Astrocyte (in vitro differentiated cells and primary cell): Measurements from ENCODE around the gene SLC25A18. TPM values are rescaled to one million over a fixed set of nuclear protein-coding genes. Genes with fewer than 3 reads are reported as not detected.
"Not testable (repeated sequence)": the region's sequence is repeated elsewhere in the genome, so short reads cannot be mapped to it uniquely, and the experiment has no call there.

Experiments used
- DNase-seq: peaks from one replicate; pipeline ENCODE4 v3.0.0-alpha.2; 2010; ENCODE audit warnings: low read depth
- FAIRE-seq: peaks from 2 replicates; lab custom pipeline; 2011; peaks lifted over from hg19 to GRCh38; lab: Jason Lieb, UNC
- H2AFZ ChIP-seq: 2 replicates; pipeline ENCODE4 v1.6.0; 2012; ENCODE audit warnings: low read depth, low read length, inconsistent platforms
- H3K27ac ChIP-seq: 2 replicates; pipeline ENCODE4 v1.5.1; 2011; ENCODE audit warnings: low read depth, low read length, inconsistent platforms
- H3K27me3 ChIP-seq: 2 replicates; pipeline ENCODE4 v1.6.0; 2011; ENCODE audit warnings: low read length, inconsistent platforms; ENCODE audit not compliant: insufficient read depth
- H3K36me3 ChIP-seq: 2 replicates; pipeline ENCODE4 v1.5.1; 2011; ENCODE audit warnings: low read length, inconsistent platforms; ENCODE audit not compliant: insufficient read depth
- H3K4me1 ChIP-seq: 2 replicates; pipeline ENCODE4 v1.5.1; 2011; ENCODE audit warnings: low read length, inconsistent platforms; ENCODE audit not compliant: insufficient read depth
- H3K4me2 ChIP-seq: 2 replicates; pipeline ENCODE4 v1.6.0; 2012; ENCODE audit warnings: low read length, inconsistent platforms
- H3K4me3 ChIP-seq: 2 replicates; pipeline ENCODE4 v1.5.1; 2011; ENCODE audit warnings: low read depth, mild to moderate bottlenecking, low read length, inconsistent platforms; ENCODE audit not compliant: insufficient read depth
- H3K79me2 ChIP-seq: 2 replicates; pipeline ENCODE4 v1.6.0; 2012; ENCODE audit warnings: mild to moderate bottlenecking, low read length, inconsistent platforms; ENCODE audit not compliant: insufficient read depth
- H3K9ac ChIP-seq: 2 replicates; pipeline ENCODE4 v1.6.0; 2012; ENCODE audit warnings: mild to moderate bottlenecking, low read length, inconsistent platforms
- H3K9me3 ChIP-seq: 2 replicates; pipeline ENCODE4 v1.5.1; 2012; ENCODE audit warnings: low read depth, mild to moderate bottlenecking, low read length, inconsistent platforms; ENCODE audit not compliant: insufficient read depth
- H4K20me1 ChIP-seq: 2 replicates; pipeline ENCODE4 v1.6.0; 2012; ENCODE audit warnings: low read length, inconsistent platforms; ENCODE audit not compliant: insufficient read depth
- H3K27ac Mint-ChIP-seq: one replicate; pipeline ENCODE4 v1.8.0; 2021; ENCODE audit warnings: mild to moderate bottlenecking, mixed read lengths; ENCODE audit not compliant: unreplicated experiment
- H3K27me3 Mint-ChIP-seq: one replicate; pipeline ENCODE4 v1.8.0; 2021; ENCODE audit warnings: low read depth, mixed read lengths; ENCODE audit not compliant: unreplicated experiment
- H3K36me3 Mint-ChIP-seq: one replicate; pipeline ENCODE4 v1.8.0; 2021; ENCODE audit warnings: low read depth, mixed read lengths; ENCODE audit not compliant: unreplicated experiment
- H3K4me1 Mint-ChIP-seq: one replicate; pipeline ENCODE4 v1.8.0; 2021; ENCODE audit warnings: low read depth, mixed read lengths; ENCODE audit not compliant: unreplicated experiment
- H3K4me3 Mint-ChIP-seq: one replicate; pipeline ENCODE4 v1.8.0; 2021; ENCODE audit warnings: mild to moderate bottlenecking, moderate library complexity, mixed read lengths; ENCODE audit not compliant: unreplicated experiment
- H3K9me3 Mint-ChIP-seq: one replicate; pipeline ENCODE4 v1.8.0; 2021; ENCODE audit warnings: mild to moderate bottlenecking, mixed read lengths; ENCODE audit not compliant: unreplicated experiment
- CTCF ChIP-seq: IDR thresholded peaks from 2 replicates; pipeline ENCODE4 v1.5.1; 2011; ENCODE audit warnings: low read depth, mild to moderate bottlenecking, inconsistent platforms, low read length, moderate library complexity; ENCODE audit not compliant: insufficient read depth
- EZH2 ChIP-seq: IDR thresholded peaks from 2 replicates; pipeline ENCODE4 v1.6.1; 2012; ENCODE audit warnings: mild to moderate bottlenecking, low read length, inconsistent platforms; ENCODE audit not compliant: insufficient read depth
- total RNA-seq: library from RNA; stranded (reverse); gene quantifications from 2 replicates; pipeline ENCODE4 v1.2.1, GENCODE V29; 2021

SLC25A18 gene
- total RNA-seq, 1 donor from 2014 or later, result 0.48 TPM

GRCh38 chr22:17633998-17634323 lies 70.7 kb downstream of the SLC25A18 start:
- H3K4me1 Mint-ChIP-seq, result peaks cover 25% of the 10 kb centered on the region
- peak overlapping the region; percentile 80 for H3K27ac Mint-ChIP-seq
- Histone ChIP-seq H3K36me3 (no peaks in the 10 kb centered on the region), H3K4me3 (no peak overlapping the region), H3K27ac (no peak overlapping the region), H3K9me3 (no peaks in the 10 kb centered on the region), H3K4me2 (peak overlapping the region; percentile 68), H3K79me2 (peaks cover 6% of the 10 kb centered on the region), H3K27me3 (no peaks in the 10 kb centered on the region), H2AFZ (no peak overlapping the region), H3K9ac (peak overlapping the region; percentile 43), H3K4me1 (peaks cover 25% of the 10 kb centered on the region), H4K20me1 (no peaks in the 10 kb centered on the region)
- no peaks in the 10 kb centered on the region for H3K36me3 Mint-ChIP-seq
- DNase-seq, result no peak
- no peaks in the 10 kb centered on the region for H3K27me3 Mint-ChIP-seq
- no peaks in the 10 kb centered on the region for H3K9me3 Mint-ChIP-seq
- no peak overlapping the region for H3K4me3 Mint-ChIP-seq
- TF ChIP-seq CTCF, result no peak
- TF ChIP-seq EZH2, result no peak
- FAIRE-seq, result no peak

- Histone ChIP-seq H3K4me2 (no peak overlapping the region), H3K9me3 (no peaks in the 10 kb centered on the region), H4K20me1 (no peaks in the 10 kb centered on the region), H3K9ac (no peak overlapping the region), H3K27ac (no peak overlapping the region), H3K79me2 (peaks cover 10% of the 10 kb centered on the region), H3K27me3 (no peaks in the 10 kb centered on the region), H3K4me1 (peaks cover 22% of the 10 kb centered on the region), H3K36me3 (no peaks in the 10 kb centered on the region), H2AFZ (no peak overlapping the region), H3K4me3 (no peak overlapping the region)
- FAIRE-seq (no peak), DNase-seq (no peak)
- TF ChIP-seq EZH2 (no peak), CTCF (no peak)
- Mint-ChIP-seq H3K36me3 (no peaks in the 10 kb centered on the region), H3K4me1 (peaks cover 25% of the 10 kb centered on the region), H3K4me3 (no peak overlapping the region), H3K9me3 (no peaks in the 10 kb centered on the region), H3K27ac (no peak overlapping the region), H3K27me3 (no peaks in the 10 kb centered on the region)
These were observed 71.4 kb downstream of the SLC25A18 start for GRCh38 chr22:17634696-17635095.

GRCh38 chr22:17636850-17637249 lies 73.6 kb downstream of the SLC25A18 start:
- DNase-seq, FAIRE-seq, H3K9me3 Mint-ChIP-seq, H4K20me1 ChIP-seq, H3K4me3 ChIP-seq, H3K9ac ChIP-seq, H3K27me3 Mint-ChIP-seq, H3K36me3 ChIP-seq, H3K9me3 ChIP-seq, H3K4me3 Mint-ChIP-seq, H2AFZ ChIP-seq, H3K36me3 Mint-ChIP-seq, H3K27me3 ChIP-seq, H3K27ac Mint-ChIP-seq, H3K27ac ChIP-seq, H3K4me2 ChIP-seq: not testable (repeated sequence)
- Histone ChIP-seq H3K79me2 (peaks cover 28% of the 10 kb centered on the region), H3K4me1 (peaks cover 22% of the 10 kb centered on the region)
- H3K4me1 Mint-ChIP-seq, result peaks cover 25% of the 10 kb centered on the region
